ENCODE measurements around the gene HMOX1.
"Not testable (repeated sequence)": the region's sequence is repeated elsewhere in the genome, so short reads cannot be mapped to it uniquely, and the experiment has no call there.

Gene HMOX1

GRCh38 chr22:35363566-35364086, 17.3 kb upstream of the HMOX1 start:
- ChIA-PET CTCF (interaction anchor here (0.8 to 2.2 kb wide), 2 partner anchors 12 to 220 kb away, joined by 3 to 10 read pairs; no protein-coding TSS in a partner anchor), POLR2A (no interaction called here)
- no peak for DNase-seq (ENCODE audit: low read depth, low spot score)
- no peak for TF ChIP-seq CTCF (IDR thresholded peaks at IDR 0.05; ENCODE audit: insufficient read depth, low read length, missing control alignments)
- no peak overlapping the region for H3K4me3 ChIP-seq (ENCODE audit: low read depth, low read length)

- DNase-seq (ENCODE audit: low read depth, low spot score); POLR2A ChIA-PET; H3K4me3 ChIP-seq (ENCODE audit: low read depth, low read length): not testable (repeated sequence)
- CTCF ChIA-PET = interaction anchor here (0.9 to 2.2 kb wide), 2 partner anchors 12 to 13 kb away, joined by 3 to 10 read pairs; no protein-coding TSS in a partner anchor
These were observed 16.7 kb upstream of the HMOX1 start for GRCh38 chr22:35364230-35364629.

GRCh38 chr22:35367331-35367886, 13.5 kb upstream of the HMOX1 start:
- DNase-seq (ENCODE audit: low read depth, low spot score) = no peak
- CTCF ChIA-PET = interaction anchor here (1.4 to 1.9 kb wide), 2 partner anchors 9 to 17 kb away, joined by 6 to 8 read pairs; no protein-coding TSS in a partner anchor
- POLR2A ChIA-PET = no interaction called here
- H3K4me3 ChIP-seq (ENCODE audit: low read depth, low read length) = no peak overlapping the region
- TF ChIP-seq CTCF (IDR thresholded peaks at IDR 0.05; ENCODE audit: insufficient read depth, low read length, missing control alignments) = no peak

DNA sequence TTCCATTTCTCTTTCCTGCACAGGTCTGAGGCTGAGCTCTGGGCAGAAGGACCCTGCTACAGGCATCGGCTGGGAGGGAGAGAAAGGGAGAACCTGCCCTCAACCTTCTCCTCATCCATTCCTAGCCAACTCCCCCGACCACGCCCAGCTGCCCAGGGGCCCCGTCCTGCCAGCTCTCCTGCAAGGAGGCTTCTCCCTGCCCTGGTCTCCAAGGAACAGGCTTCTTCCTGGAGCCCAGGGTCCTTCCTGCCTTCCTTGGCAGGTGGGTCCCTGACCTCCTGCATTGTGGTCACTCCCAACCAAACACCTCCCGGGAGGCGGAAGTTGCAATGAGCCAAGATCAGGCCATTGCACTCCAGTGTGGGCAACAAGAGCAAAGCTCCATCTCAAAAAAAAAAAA, 12.5 kb upstream of the HMOX1 start:
- H3K4me3 ChIP-seq (ENCODE audit: low read depth, low read length) = no peak overlapping the region
- no peak for DNase-seq (ENCODE audit: low read depth, low spot score)
- ChIA-PET POLR2A (no interaction called here), CTCF (interaction anchor here (0.8 to 1.9 kb wide), 3 partner anchors 10 to 62 kb away, joined by 3 to 8 read pairs (median 6); no protein-coding TSS in a partner anchor)
- TF ChIP-seq CTCF (IDR thresholded peaks at IDR 0.05; ENCODE audit: insufficient read depth, low read length, missing control alignments) = no peak

DNA sequence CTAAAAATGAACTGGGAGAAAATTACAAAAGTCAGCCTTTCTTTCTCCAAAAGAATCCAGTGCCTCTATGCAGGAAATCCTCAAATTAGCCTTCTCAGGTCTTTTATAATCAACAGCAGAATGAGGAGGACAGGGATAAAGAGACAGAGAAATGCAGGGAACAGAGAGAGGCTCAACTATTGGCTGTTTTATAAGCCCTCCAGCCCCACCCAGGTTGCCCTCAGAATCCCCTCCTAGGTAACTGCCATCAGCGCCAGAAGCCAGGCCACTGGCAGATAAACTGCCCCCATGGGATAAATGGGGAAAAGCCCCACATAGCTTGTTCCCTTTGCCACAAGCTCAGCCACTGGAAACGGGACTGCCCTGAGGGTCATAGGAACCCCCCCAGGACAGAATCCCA, 10.9 kb upstream of the HMOX1 start:
- DNase-seq (ENCODE audit: low read depth, low spot score) = no peak
- ChIA-PET POLR2A (no interaction called here), CTCF (interaction anchor here (0.9 to 1.5 kb wide), 3 partner anchors 12 to 206 kb away, joined by 3 to 5 read pairs (median 3); no protein-coding TSS in a partner anchor)
- H3K4me3 ChIP-seq (ENCODE audit: low read depth, low read length) = no peak overlapping the region
- TF ChIP-seq CTCF (IDR thresholded peaks at IDR 0.05; ENCODE audit: insufficient read depth, low read length, missing control alignments) = no peak

GRCh38 chr22:35373781-35374180, 7.1 kb upstream of the HMOX1 start:
- ChIA-PET CTCF (interaction anchor here (3.1 kb wide), 1 partner anchor 23 kb away, joined by 12 read pairs; no protein-coding TSS in a partner anchor), POLR2A (interaction anchor here (0.6 kb wide), 1 partner anchor 10 kb away, joined by 3 read pairs; no protein-coding TSS in a partner anchor)
- H3K4me3 ChIP-seq (ENCODE audit: low read depth, low read length) = no peak overlapping the region
- TF ChIP-seq CTCF (IDR thresholded peaks at IDR 0.05; ENCODE audit: insufficient read depth, low read length, missing control alignments) = no peak
- DNase-seq (ENCODE audit: low read depth, low spot score) = no peak

Data from AG04449 (cell line).